Activated naive CD4-positive, alpha-beta T cell treated with anti-CD3 and anti-CD28 coated beads for 36 hours (primary cell): ENCODE data around the gene TOR1AIP2. TPM values are rescaled to one million over a fixed set of nuclear protein-coding genes. Genes with fewer than 3 reads are reported as not detected.

Experiments
- CTCF ChIA-PET: fragments of 350-600 bp; sonication (Branson Sonifier 250); formaldehyde crosslinking; loops from one replicate; lab custom pipeline; 2021; ENCODE audit warnings: antibody characterized with exemption; lab: Charles Lee
- DNase-seq: peaks from one replicate; pipeline ENCODE4 v3.0.0-alpha.2; 2020
- H3K27ac Mint-ChIP-seq: one replicate; pipeline ENCODE4 v1.8.0; 2021; ENCODE audit warnings: mild to moderate bottlenecking, mixed read lengths
- H3K27me3 Mint-ChIP-seq: one replicate; pipeline ENCODE4 v1.8.0; 2021; ENCODE audit warnings: low read depth, mixed read lengths
- H3K36me3 Mint-ChIP-seq: one replicate; pipeline ENCODE4 v1.8.0; 2021; ENCODE audit warnings: low read depth, mixed read lengths
- H3K4me1 Mint-ChIP-seq: one replicate; pipeline ENCODE4 v1.8.0; 2021; ENCODE audit warnings: low read depth, mixed read lengths
- H3K4me3 Mint-ChIP-seq: one replicate; pipeline ENCODE4 v1.8.0; 2021; ENCODE audit warnings: mild to moderate bottlenecking, moderate library complexity, mixed read lengths
- H3K9me3 Mint-ChIP-seq: one replicate; pipeline ENCODE4 v1.8.0; 2021; ENCODE audit warnings: mixed read lengths
- intact Hi-C: fragments of 100-400 bp; cut with micrococcal nuclease; formaldehyde crosslinking; loops from one replicate; pipeline ENCODE4 v1.15.1; 2023
- total RNA-seq, 2 experiments: library from RNA; stranded (reverse); gene quantifications; one replicate each; pipeline ENCODE4 v1.2.3, GENCODE V29; 2021

The TOR1AIP2 gene
- 10 to 100 TPM; 28.1 to 28.9 TPM for total RNA-seq

- Mint-ChIP-seq H3K4me3 (peak within 1 kb of the TSS; percentile 92), H3K27me3 (no peaks in the 10 kb centered on the region), H3K27ac (peak within 1 kb of the TSS; percentile 88), H3K36me3 (peaks cover 7% of the 10 kb centered on the region), H3K9me3 (no peaks in the 10 kb centered on the region), H3K4me1 (peaks cover 52% of the 10 kb centered on the region)
- intact Hi-C loops: loop anchor here (1.0 to 5.0 kb wide), 3 partner anchors 77 to 1265 kb away; partner anchors contain the start of genes CEP350 and QSOX1
- CTCF ChIA-PET: interaction anchor here (0.7 to 4.0 kb wide), 3 partner anchors 11 to 747 kb away, joined by 3 to 16 read pairs (median 3); no protein-coding TSS in a partner anchor
- DNase-seq: peak; percentile 95
Observed at GRCh38 chr1:179877586-179878265, at the start of gene TOR1AIP2. TOR1AIP2 (minus strand) TSS chr1:179877803; CDS start chr1:179852665, 25,138 bp downstream.

DNA sequence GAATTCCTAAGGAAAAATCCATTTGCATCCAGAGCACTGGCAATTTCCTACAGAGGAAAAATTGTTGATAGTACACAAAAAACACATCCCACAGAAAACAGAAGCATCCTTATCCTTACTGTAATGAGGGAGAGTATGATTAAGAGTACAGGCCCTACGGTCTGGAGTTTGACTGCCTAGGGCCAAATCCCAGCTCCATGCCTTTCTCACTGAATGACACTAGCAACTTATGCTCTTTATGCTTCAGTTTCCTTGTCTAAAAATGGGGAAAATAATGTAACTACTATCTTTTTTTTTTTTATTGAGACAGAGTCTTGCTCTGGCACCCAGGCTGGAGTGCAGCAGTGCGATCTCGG is 49.2 kb upstream of the TOR1AIP2 start:
- no peaks in the 10 kb centered on the region for H3K4me1 Mint-ChIP-seq
- H3K27ac Mint-ChIP-seq: no peak overlapping the region
- no peak for DNase-seq
- intact Hi-C loops: no loop called here
- CTCF ChIA-PET: no interaction called here
- H3K4me3 Mint-ChIP-seq: no peak overlapping the region
- H3K36me3 Mint-ChIP-seq: peaks cover under 1% of the 10 kb centered on the region
- no peaks in the 10 kb centered on the region for H3K27me3 Mint-ChIP-seq
- no peaks in the 10 kb centered on the region for H3K9me3 Mint-ChIP-seq

DNA sequence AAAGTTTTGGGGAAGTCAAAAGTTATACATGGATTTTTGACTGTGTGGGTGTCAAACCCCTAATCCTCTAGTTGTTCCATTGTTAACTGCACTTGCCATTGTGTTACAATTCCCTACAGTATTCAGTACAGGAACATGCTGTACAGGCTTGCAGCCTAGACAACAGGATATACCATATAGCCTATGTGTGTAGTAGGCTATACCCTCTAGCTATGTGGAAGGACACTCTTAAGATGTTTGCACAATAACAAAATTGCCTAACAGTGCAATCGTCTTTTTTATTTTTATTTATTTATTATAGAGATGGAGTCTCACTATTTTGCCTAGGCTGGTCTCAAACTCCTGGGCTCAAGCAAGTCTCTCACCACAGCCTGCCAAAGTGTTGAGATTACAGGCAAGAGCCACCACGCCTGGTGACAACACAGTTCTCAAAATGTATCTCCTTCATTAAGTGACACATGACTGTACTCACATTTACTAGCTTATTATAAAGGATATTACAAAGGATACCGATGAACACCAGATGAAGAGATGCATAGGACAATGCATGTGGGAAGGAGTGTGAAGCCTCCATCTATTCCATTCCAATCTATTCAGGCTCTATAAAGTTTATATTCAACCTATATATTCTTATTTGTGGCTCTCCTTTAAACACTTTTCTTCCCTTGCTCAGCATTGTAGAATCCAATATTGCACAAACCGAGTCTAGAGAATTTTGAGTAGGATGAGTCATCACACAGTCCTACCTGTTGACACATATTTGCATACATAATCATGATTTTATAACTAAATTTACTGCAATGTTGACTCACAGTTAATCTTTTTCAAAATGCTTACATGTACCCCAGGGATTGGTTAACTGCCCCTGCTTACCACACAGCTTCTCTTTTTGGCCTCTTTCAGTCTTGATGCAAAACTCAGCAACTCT is 48.6 kb upstream of the TOR1AIP2 start:
- Mint-ChIP-seq H3K4me3 (no peak overlapping the region), H3K27ac (no peak overlapping the region), H3K36me3 (peaks cover 3% of the 10 kb centered on the region), H3K27me3 (no peaks in the 10 kb centered on the region), H3K9me3 (no peaks in the 10 kb centered on the region), H3K4me1 (no peaks in the 10 kb centered on the region)
- CTCF ChIA-PET: interaction anchor here (0.7 kb wide), 1 partner anchor 50 kb away, joined by 3 read pairs; no protein-coding TSS in a partner anchor
- no peak for DNase-seq
- intact Hi-C loops: no loop called here

DNA sequence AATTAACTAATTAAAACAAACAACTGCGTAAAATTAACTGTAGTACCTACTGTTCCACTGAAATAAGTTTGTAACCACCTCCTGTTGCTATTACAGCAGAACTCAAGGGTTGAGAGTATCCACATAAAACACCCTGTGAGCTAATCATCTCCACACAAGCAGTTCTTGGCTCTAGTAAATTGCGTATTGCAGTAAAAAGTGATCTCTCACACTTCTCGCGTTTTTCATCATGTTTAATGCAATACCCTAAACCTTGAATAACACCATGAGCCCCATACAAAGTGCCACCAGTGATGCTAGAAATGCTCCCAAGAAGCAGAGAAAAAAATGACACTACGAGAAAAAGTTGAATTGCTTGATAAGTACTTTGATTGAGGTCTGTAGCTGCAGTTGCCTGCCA is 47.7 kb upstream of the TOR1AIP2 start:
- no peak overlapping the region for H3K27ac Mint-ChIP-seq
- H3K4me1 Mint-ChIP-seq: no peaks in the 10 kb centered on the region
- no peak for DNase-seq
- H3K27me3 Mint-ChIP-seq: no peaks in the 10 kb centered on the region
- CTCF ChIA-PET: no interaction called here
- H3K9me3 Mint-ChIP-seq: no peaks in the 10 kb centered on the region
- intact Hi-C loops: no loop called here
- H3K4me3 Mint-ChIP-seq: no peak overlapping the region
- peaks cover 3% of the 10 kb centered on the region for H3K36me3 Mint-ChIP-seq

DNA sequence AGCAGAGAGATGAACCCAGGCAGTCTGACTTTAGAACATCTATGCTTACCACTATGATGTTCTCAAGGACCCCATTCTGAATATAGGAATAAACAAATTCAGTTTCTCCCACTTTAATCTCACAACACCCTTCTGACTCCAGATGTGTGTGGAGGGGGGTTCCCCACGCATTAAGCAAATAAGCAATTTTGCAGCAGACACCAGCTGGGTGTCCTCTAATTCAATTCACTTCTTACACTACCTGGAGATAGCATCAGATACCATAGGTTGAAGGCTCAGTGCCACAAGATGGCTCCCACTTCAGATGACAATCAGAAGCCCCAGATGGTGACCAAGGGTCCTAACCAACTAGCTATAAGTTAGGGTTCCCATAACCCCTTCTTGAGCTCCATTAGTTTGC is 46.7 kb upstream of the TOR1AIP2 start:
- no peak for DNase-seq
- no peak overlapping the region for H3K4me3 Mint-ChIP-seq
- intact Hi-C loops: no loop called here
- no peaks in the 10 kb centered on the region for H3K4me1 Mint-ChIP-seq
- no peaks in the 10 kb centered on the region for H3K27me3 Mint-ChIP-seq
- H3K36me3 Mint-ChIP-seq: peaks cover 6% of the 10 kb centered on the region
- H3K9me3 Mint-ChIP-seq: no peaks in the 10 kb centered on the region
- no peak overlapping the region for H3K27ac Mint-ChIP-seq
- CTCF ChIA-PET: interaction anchor here (0.6 kb wide), 1 partner anchor 153 kb away, joined by 4 read pairs; no protein-coding TSS in a partner anchor

DNA sequence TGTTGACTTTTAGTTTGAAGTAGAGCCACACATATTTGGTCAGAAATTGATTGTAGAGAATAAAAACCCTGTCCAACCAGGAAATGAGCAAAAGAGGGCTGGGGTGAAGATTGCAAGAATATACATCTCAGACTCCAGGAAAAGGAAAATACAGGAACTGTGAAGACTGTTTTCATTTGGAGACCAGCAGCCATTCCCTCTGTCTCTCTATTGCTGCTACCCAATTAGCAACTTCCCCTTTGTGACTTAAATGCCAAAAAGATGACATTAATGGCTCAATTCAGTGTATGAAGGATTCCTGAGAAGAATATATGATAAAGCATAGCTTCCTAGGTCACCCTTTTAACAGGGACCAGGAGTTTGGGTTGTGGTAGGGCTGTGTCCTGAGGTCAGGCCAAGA is 45.4 kb upstream of the TOR1AIP2 start:
- DNase-seq: no peak
- CTCF ChIA-PET: no interaction called here
- H3K4me3 Mint-ChIP-seq: no peak overlapping the region

DNA sequence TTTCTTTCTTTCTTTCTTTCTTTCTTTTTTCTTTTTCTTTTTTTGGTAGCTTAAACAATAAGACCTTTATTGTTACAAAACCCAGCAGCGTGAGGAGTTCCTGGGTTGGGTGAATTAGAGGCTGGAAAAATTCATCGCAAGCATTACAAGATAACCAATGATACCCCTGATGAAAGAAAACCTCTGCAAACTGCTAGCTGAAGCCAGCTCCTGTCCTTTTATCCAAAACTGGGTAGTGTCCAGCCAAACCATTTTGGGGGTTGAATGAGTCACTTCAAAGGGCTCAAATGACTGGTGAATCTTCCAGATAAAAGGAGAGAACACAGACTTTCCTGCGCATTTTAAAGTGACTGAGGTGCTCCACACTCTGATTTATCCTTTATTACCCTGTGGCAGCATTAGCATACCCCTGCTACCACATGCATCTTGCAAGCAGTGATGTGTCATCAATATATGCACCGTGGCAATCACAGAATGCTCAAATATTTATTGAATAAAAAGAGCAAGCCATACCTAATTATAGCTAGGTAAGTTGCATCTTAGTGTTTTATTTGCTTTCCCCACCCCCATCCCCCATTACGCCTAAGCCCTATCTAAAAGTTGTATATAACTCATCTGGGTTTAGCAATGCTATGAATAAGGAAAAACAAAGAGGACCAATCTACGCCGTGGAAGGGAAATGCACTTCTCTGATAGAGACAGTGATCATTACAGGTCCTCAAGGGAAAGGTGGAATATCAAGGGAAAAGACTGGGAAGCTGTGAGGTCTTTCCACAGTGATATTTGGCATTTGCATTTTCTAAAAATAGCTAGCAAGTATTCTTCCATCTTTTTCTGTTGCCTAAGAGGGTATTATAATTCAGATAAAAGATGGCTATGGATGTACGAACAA is 44.6 kb upstream of the TOR1AIP2 start:
- no peaks in the 10 kb centered on the region for H3K9me3 Mint-ChIP-seq
- H3K27me3 Mint-ChIP-seq: no peaks in the 10 kb centered on the region
- H3K27ac Mint-ChIP-seq: no peak overlapping the region
- H3K4me1 Mint-ChIP-seq: peaks cover 14% of the 10 kb centered on the region
- H3K4me3 Mint-ChIP-seq: no peak overlapping the region
- intact Hi-C loops: no loop called here
- CTCF ChIA-PET: interaction anchor here (0.7 kb wide), 1 partner anchor 13 kb away, joined by 3 read pairs; no protein-coding TSS in a partner anchor
- H3K36me3 Mint-ChIP-seq: peaks cover 19% of the 10 kb centered on the region
- no peak for DNase-seq

More for the DNA sequence above, 45.4 kb upstream of the TOR1AIP2 start:
- Mint-ChIP-seq H3K9me3 (no peaks in the 10 kb centered on the region), H3K27ac (no peak overlapping the region), H3K36me3 (peaks cover 12% of the 10 kb centered on the region), H3K27me3 (no peaks in the 10 kb centered on the region), H3K4me1 (peaks cover 6% of the 10 kb centered on the region)
- intact Hi-C loops: no loop called here

GRCh38 chr1:179921472-179921871 is 43.9 kb upstream of the TOR1AIP2 start:
- no peaks in the 10 kb centered on the region for H3K9me3 Mint-ChIP-seq
- CTCF ChIA-PET: no interaction called here
- peaks cover 14% of the 10 kb centered on the region for H3K4me1 Mint-ChIP-seq
- H3K27ac Mint-ChIP-seq: no peak overlapping the region
- intact Hi-C loops: no loop called here
- H3K27me3 Mint-ChIP-seq: no peaks in the 10 kb centered on the region
- no peak for DNase-seq
- no peak overlapping the region for H3K4me3 Mint-ChIP-seq
- peaks cover 20% of the 10 kb centered on the region for H3K36me3 Mint-ChIP-seq

DNA sequence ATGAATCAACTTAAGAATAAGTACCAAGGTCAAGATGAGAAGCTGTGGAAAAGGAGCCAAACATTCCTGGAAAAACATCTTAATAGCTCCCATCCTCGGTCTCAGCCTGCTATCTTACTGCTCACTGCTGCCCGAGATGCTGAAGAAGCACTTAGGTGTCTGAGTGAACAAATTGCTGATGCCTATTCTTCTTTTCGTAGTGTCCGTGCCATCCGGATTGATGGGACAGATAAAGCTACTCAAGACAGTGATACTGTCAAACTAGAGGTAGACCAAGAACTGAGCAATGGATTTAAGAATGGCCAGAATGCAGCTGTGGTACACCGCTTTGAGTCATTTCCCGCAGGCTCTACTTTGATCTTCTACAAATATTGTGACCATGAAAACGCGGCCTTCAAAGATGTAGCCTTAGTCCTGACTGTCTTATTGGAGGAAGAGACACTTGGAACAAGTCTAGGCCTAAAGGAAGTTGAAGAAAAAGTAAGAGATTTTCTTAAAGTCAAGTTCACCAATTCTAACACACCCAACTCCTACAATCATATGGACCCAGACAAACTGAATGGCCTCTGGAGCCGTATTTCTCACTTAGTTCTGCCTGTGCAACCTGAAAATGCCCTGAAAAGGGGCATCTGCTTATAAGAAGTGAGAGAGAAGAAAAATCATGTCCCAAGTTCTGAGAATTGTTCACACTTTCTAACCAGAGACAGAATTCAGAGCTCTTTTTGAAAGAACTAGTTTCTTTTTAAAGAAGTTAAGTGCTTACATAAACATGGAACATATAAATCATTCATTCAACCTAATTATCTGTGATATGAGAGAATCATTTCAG is 40.2 kb upstream of the TOR1AIP2 start:
- no peaks in the 10 kb centered on the region for H3K27me3 Mint-ChIP-seq
- DNase-seq: no peak
- intact Hi-C loops: no loop called here
- CTCF ChIA-PET: interaction anchor here (0.9 kb wide), 1 partner anchor 104 kb away, joined by 3 read pairs; no protein-coding TSS in a partner anchor
- no peaks in the 10 kb centered on the region for H3K9me3 Mint-ChIP-seq
- peaks cover 29% of the 10 kb centered on the region for H3K36me3 Mint-ChIP-seq
- no peak overlapping the region for H3K4me3 Mint-ChIP-seq
- H3K27ac Mint-ChIP-seq: peak overlapping the region; percentile 2
- peaks cover 14% of the 10 kb centered on the region for H3K4me1 Mint-ChIP-seq

DNA sequence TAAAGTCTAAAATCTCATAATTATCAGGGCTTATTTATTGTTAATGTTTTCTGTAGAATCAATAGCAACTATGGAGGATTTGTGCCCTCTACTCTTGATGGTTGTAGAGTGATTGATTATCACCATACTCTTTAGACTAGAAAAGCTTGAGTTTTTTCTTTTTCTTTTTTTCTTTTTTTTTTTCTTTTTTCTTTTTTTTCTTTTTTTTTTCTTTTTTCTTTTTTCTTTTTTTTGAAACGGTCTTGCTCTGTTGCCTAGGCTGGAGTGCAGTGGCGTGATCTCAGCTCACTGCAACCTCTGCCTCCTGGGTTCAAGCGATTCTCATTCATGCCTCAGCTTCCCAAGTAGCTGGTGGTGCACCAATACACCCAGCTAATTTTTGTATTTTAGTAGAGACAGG is 34.2 kb upstream of the TOR1AIP2 start:
- Mint-ChIP-seq H3K4me3 (no peak overlapping the region), H3K9me3 (no peaks in the 10 kb centered on the region), H3K27me3 (no peaks in the 10 kb centered on the region), H3K36me3 (peaks cover 25% of the 10 kb centered on the region), H3K27ac (no peak overlapping the region), H3K4me1 (no peaks in the 10 kb centered on the region)
- no peak for DNase-seq
- CTCF ChIA-PET: interaction anchor here (0.6 to 2.3 kb wide), 5 partner anchors 40 to 272 kb away, joined by 3 to 6 read pairs (median 3); no protein-coding TSS in a partner anchor
- intact Hi-C loops: no loop called here

- Mint-ChIP-seq H3K36me3 (peaks cover 25% of the 10 kb centered on the region), H3K27me3 (no peaks in the 10 kb centered on the region), H3K27ac (no peak overlapping the region), H3K4me3 (no peak overlapping the region), H3K4me1 (no peaks in the 10 kb centered on the region), H3K9me3 (no peaks in the 10 kb centered on the region)
- no peak for DNase-seq
- intact Hi-C loops: no loop called here
- CTCF ChIA-PET: interaction anchor here (0.6 to 2.3 kb wide), 4 partner anchors 40 to 268 kb away, joined by 3 to 6 read pairs (median 3); no protein-coding TSS in a partner anchor
Observed at GRCh38 chr1:179910934-179911333, 33.3 kb upstream of the TOR1AIP2 start.
